Ovary (tissue), 9 donors: Measurements from ENCODE around the gene TSFM. TPM values are rescaled to one million over a fixed set of nuclear protein-coding genes. Genes with fewer than 3 reads are reported as not detected.

ENCODE experiments used
- DNase-seq, 5 donors: peaks; one replicate each; pipeline ENCODE4 v3.0.0-alpha.2; 2019 to 2020
- H3K27ac ChIP-seq, 2 donors: fragments of 200-600 bp; one replicate each; pipeline versions ENCODE4 v1.5.1 to v1.8.0; 2019 to 2022
- H3K27me3 ChIP-seq: fragments of 200-600 bp; one replicate; pipeline ENCODE4 v1.8.0; 2022
- H3K36me3 ChIP-seq: fragments of 200-600 bp; sonication (generic); one replicate; pipeline ENCODE4 v1.5.1; 2019
- H3K4me1 ChIP-seq: one replicate; pipeline ENCODE4 v1.8.1; 2013; ENCODE audit warnings: mild to moderate bottlenecking, moderate library complexity; ENCODE audit not compliant: insufficient read depth
- H3K4me3 ChIP-seq: fragments of 200-600 bp; sonication (generic); one replicate; pipeline ENCODE4 v1.5.1; 2017
- H3K9me3 ChIP-seq, 2 donors: fragments of 200-600 bp in 1 of 2; sonication (generic) in 1 of 2; one replicate each; pipeline versions ENCODE4 v1.5.1 to v1.8.1; 2013 to 2019; ENCODE audit warnings: mild to moderate bottlenecking in 1 of 2, moderate library complexity in 1 of 2
- EP300 ChIP-seq: sonication (generic); formaldehyde crosslinking; IDR thresholded peaks from one replicate; pipeline ENCODE4 v1.6.1; 2017; ENCODE audit warnings: antibody characterized with exemption
- POLR2A ChIP-seq: fragments of 450-650 bp; IDR thresholded peaks from one replicate; pipeline ENCODE4 v1.6.1; 2017; ENCODE audit warnings: antibody characterized with exemption, mild to moderate bottlenecking, moderate library complexity
- WGBS, 3 donors: extraction: QIAGEN DNeasy Blood & Tissue Kit in 1 of 3; methylation state at CpG; one replicate each; pipeline versions ENCODE4 v1.1.5 to v1.1.7; 2013 to 2017; 5-methylcytosine and 5-hydroxymethylcytosine counted together
- intact Hi-C, 4 donors: fragments of 100-400 bp; cut with DNase I; formaldehyde crosslinking; loops; one replicate each; pipeline versions ENCODE4 v1.11.0 to v1.15.1; 2022 to 2023
- polyA plus RNA-seq, 2 donors: library from polyadenylated mRNA; stranded (reverse); fragments of 200-250 nt in 1 of 2; fragments of 350-450 nt in 1 of 2; fragmentation: Illumina TruSeq in 1 of 2; extraction: RNeasy Lipid Tissue Mini Kit (QIAGEN cat#74804) in 1 of 2; gene quantifications; one replicate each; pipeline ENCODE4 v1.2.3, GENCODE V29; 2013 to 2014
- total RNA-seq, 7 donors: library from RNA; depleted of rRNA in 2 of 7; stranded (reverse); fragments of >200 nt in 2 of 7; fragmentation: NEBNext Ultra II Directional in 3 of 7; extraction: Animal tissue kit (Norgen Biotek cat#: 25700) in 3 of 7; gene quantifications; one replicate each; pipeline versions ENCODE4 v1.1.0 to v1.2.4, GENCODE V29; 2016 to 2023
- TF ChIP-seq, protein P1 (sequence below), 3 donors: fragments of 450-650 bp in 2 of 3; fragments of 200-600 bp in 1 of 3; IDR thresholded peaks; one replicate each; pipeline versions ENCODE4 v1.5.1 to v1.8.0; 2016 to 2022; ENCODE audit warnings: antibody characterized with exemption in 3 of 3, mild to moderate bottlenecking in 1 of 3
- donor health status: DM: no; HTN: no; CAD: no; lungs with moderate emphysema.
- donor health status: DM: no; HTN: no; CAD: no.
- donor health status: Bipolar disorder and iron deficiency.
- donor health status: DM: yes; HTN: yes; CAD: no.
- donor health status: DM: no; HTN: no; CAD: no.
- donor health status: DM: yes; HTN: yes; CAD: no.

TSFM gene
- total and polyA plus RNA-seq, 9 donors, result 13.2 to 28.1 (median 20.1) TPM

DNA sequence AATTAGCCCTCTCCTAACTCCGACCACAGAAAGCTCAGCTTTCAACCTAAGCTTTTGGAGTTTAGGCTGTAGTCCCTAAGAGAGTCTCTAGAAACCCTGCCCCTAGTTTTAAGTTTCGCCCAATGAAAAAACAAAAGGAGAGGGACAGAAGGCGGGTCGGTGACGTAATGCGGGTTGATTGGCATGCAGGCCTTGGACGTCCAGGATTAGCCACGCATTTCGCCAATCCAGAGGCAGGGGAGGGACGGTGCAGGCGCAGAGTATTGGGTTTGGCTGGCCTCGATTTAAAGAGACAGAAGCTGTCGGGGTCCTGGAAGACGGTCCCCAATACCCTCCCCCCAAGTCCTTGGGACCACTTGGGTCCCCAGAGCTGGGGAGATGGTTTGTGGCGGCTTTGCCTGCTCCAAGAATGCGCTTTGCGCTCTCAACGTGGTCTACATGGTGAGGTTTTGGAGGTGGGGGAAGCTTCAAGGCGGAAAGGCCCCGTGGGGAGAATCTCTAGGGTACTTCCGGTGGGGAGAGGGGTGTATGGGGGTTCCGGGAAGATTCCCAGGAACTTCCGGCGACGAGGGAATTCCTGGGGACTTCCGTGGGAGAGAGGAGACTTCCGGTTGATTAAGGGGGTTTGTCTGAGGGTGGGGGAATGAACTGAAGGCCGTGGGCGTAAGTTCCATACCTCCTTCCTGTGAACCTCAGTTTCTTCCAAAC lies 37.7 kb upstream of the TSFM start, which contains the start of gene TSPAN31:
Gene TSPAN31 (plus strand): TSS at position 263 of the 708 bp plus-strand sequence. CDS start 116 bp downstream, at position 379.
- 0 to 1% (median 0%) methylated on average over 29 of the region's 29 CpGs for WGBS, 3 donors
- H3K4me3 ChIP-seq, result peak within 1 kb of the TSS; percentile 56
- H3K27ac ChIP-seq, result peak within 1 kb of the TSS; percentile 92 to 95
- intact Hi-C loops, result no loop called here
- peaks cover 7% of the 10 kb centered on the region for H3K4me1 ChIP-seq
- no peaks in the 10 kb centered on the region for H3K27me3 ChIP-seq
- peak; percentile 74 for TF ChIP-seq POLR2A
- TF ChIP-seq, protein P1, sequence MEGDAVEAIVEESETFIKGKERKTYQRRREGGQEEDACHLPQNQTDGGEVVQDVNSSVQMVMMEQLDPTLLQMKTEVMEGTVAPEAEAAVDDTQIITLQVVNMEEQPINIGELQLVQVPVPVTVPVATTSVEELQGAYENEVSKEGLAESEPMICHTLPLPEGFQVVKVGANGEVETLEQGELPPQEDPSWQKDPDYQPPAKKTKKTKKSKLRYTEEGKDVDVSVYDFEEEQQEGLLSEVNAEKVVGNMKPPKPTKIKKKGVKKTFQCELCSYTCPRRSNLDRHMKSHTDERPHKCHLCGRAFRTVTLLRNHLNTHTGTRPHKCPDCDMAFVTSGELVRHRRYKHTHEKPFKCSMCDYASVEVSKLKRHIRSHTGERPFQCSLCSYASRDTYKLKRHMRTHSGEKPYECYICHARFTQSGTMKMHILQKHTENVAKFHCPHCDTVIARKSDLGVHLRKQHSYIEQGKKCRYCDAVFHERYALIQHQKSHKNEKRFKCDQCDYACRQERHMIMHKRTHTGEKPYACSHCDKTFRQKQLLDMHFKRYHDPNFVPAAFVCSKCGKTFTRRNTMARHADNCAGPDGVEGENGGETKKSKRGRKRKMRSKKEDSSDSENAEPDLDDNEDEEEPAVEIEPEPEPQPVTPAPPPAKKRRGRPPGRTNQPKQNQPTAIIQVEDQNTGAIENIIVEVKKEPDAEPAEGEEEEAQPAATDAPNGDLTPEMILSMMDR (IDR thresholded peaks at IDR 0.05), result no peak
- H3K9me3 ChIP-seq, result no peaks in the 10 kb centered on the region
- DNase-seq, result peak; percentile 95 to 98 (median 96)
- no peaks in the 10 kb centered on the region for H3K36me3 ChIP-seq

DNA sequence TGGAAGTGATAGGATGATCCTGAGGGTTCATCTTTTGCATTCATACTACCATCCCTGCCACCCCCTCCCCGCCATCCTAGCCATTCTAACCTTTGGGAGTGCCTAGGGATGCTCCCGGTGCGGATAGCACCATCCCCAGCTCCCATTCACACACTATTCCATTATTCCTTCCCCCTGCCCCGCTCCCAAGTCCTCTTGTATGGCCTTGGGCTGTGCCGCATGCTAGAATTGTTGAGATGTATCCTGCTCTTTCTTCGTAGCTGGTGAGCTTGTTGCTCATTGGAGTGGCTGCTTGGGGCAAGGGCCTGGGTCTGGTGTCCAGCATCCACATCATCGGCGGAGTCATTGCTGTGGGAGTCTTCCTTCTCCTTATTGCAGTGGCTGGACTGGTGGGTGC lies 37.1 kb upstream of the TSFM start:
- peak overlapping the region; percentile 92 to 95 for H3K27ac ChIP-seq
- intact Hi-C loops, result no loop called here
- DNase-seq, result no peak
- no peak for TF ChIP-seq EP300
- TF ChIP-seq, protein P1 (IDR thresholded peaks at IDR 0.05), result no peak
- no peak for TF ChIP-seq POLR2A
- peak overlapping the region; percentile 56 for H3K4me3 ChIP-seq
- WGBS, 3 donors, result 15 to 28% (median 25%) methylated on average over 8 of the region's 8 CpGs
- H3K27me3 ChIP-seq, result no peaks in the 10 kb centered on the region
- peaks cover 7% of the 10 kb centered on the region for H3K4me1 ChIP-seq
- no peaks in the 10 kb centered on the region for H3K36me3 ChIP-seq
- no peaks in the 10 kb centered on the region for H3K9me3 ChIP-seq

DNA sequence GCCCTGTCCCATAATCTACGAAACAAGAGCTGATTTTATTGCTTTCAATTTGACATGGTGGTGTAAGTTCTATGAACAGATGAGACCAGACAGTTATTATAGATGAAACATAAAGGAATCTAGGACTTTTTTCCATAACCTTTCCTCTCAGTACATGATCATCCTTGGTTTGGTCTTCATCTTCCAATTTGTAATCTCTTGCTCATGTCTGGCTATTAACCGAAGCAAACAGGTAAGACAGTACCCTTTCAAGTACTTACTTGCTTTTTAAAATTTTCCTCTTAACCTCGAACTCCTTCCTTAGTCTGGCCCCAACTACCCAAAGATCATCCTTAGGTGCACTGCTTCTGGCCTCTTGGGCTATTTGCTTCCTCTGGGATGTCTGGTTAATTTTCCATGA lies 36.6 kb upstream of the TSFM start:
- TF ChIP-seq, protein P1 (IDR thresholded peaks at IDR 0.05), result no peak
- TF ChIP-seq POLR2A (no peak), EP300 (no peak)
- Histone ChIP-seq H3K27ac (peak overlapping the region in 1 of 2 donors; percentile 95), H3K9me3 (no peaks in the 10 kb centered on the region), H3K36me3 (no peaks in the 10 kb centered on the region), H3K4me1 (peaks cover 7% of the 10 kb centered on the region), H3K4me3 (no peak overlapping the region), H3K27me3 (no peaks in the 10 kb centered on the region)
- intact Hi-C loops, result no loop called here
- 76 to 91% (median 79%) methylated on average over 3 of the region's 3 CpGs for WGBS, 3 donors
- DNase-seq, result no peak

DNA sequence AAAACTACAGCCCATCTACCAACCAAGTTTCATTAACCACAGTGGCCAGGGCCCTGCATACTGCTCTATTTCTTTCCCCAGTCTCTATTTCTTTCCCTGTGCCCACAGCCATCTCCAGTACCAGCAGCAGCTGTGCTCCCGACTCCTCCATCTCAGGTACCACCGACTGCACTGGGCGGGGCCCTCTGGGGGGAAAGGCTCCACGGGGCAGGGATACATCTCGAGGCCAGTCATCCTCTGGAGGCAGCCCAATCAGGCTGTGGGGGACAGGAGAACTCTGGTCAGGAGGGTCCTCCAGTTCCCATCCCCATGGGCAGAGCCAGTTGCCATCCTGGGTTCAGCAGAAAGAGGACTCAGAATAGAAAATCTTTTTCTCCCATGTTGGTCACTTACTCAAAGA lies 33.5 kb upstream of the TSFM start:
- no peak for DNase-seq
- 83 to 89% (median 87%) methylated on average over 5 of the region's 5 CpGs for WGBS, 3 donors
- Histone ChIP-seq H3K36me3 (no peaks in the 10 kb centered on the region), H3K9me3 (no peaks in the 10 kb centered on the region), H3K27ac (no peak overlapping the region), H3K27me3 (no peaks in the 10 kb centered on the region), H3K4me1 (peaks cover 9% of the 10 kb centered on the region), H3K4me3 (no peak overlapping the region)
- intact Hi-C loops, result no loop called here
- TF ChIP-seq, protein P1 (IDR thresholded peaks at IDR 0.05), result no peak
- TF ChIP-seq POLR2A, result no peak
- no peak for TF ChIP-seq EP300
